ENCODE results near the gene PPCDC. TPM values are rescaled to one million over a fixed set of nuclear protein-coding genes. Genes with fewer than 3 reads are reported as not detected.
A peak's percentile ranks its signal among the peaks of the same experiment; 100 is the strongest.

PPCDC gene
- total RNA-seq, 1 donor from 2014 or later, result 13.1 TPM

DNA sequence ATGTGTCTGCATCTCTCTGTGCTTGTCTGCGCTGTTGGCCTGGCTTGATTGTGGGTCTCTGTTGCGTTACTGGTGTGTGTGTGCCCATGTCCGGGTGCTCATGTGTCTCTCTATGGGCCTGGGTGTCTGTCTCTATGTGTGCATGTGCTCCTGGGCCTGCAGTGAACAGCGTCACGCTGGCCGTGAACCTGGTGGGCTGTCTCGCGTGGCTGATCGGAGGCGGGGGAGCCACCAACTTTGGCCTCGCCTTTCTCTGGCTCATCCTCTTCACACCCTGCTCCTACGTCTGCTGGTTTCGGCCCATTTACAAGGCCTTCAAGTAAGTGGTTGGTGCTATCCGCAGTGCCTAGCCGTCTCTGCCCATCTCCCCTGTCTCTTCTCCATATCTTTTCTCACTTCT, 7.0 kb upstream of the PPCDC start:
- ATAC-seq (no peak), DNase-seq (no peak)
- no peaks in the 10 kb centered on the region for H3K36me3 ChIP-seq
- no peaks in the 10 kb centered on the region for H3K4me1 ChIP-seq
- H3K4me3 ChIP-seq, result no peak overlapping the region
- intact Hi-C loops (cut with DNase I), result no loop called here
- H3K27me3 ChIP-seq, result no peaks in the 10 kb centered on the region
- TF ChIP-seq, protein P1, sequence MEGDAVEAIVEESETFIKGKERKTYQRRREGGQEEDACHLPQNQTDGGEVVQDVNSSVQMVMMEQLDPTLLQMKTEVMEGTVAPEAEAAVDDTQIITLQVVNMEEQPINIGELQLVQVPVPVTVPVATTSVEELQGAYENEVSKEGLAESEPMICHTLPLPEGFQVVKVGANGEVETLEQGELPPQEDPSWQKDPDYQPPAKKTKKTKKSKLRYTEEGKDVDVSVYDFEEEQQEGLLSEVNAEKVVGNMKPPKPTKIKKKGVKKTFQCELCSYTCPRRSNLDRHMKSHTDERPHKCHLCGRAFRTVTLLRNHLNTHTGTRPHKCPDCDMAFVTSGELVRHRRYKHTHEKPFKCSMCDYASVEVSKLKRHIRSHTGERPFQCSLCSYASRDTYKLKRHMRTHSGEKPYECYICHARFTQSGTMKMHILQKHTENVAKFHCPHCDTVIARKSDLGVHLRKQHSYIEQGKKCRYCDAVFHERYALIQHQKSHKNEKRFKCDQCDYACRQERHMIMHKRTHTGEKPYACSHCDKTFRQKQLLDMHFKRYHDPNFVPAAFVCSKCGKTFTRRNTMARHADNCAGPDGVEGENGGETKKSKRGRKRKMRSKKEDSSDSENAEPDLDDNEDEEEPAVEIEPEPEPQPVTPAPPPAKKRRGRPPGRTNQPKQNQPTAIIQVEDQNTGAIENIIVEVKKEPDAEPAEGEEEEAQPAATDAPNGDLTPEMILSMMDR (IDR thresholded peaks at IDR 0.05), result no peak
- no peaks in the 10 kb centered on the region for H3K9me3 ChIP-seq
- no peak overlapping the region for H3K27ac ChIP-seq

DNA sequence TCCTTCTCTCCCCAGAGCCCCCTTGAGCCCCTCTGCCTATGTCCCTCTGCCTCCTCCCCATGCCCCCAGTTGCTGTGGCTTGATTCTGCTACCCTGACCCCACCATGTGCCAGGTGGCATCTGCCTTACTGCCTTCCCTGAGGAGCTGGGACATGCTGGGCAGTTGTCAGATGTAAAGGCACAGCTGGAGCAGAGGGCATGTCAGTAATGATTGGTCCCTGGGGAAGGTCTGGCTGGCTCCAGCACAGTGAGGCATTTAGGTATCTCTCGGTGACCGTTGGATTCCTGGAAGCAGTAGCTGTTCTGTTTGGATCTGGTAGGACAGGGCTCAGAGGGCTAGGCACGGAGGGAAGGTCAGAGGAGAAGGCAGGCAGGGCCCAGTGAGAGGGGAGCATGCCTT, 3.5 kb upstream of the PPCDC start:
- Histone ChIP-seq H3K36me3 (no peaks in the 10 kb centered on the region), H3K9me3 (no peaks in the 10 kb centered on the region), H3K4me1 (peaks cover 11% of the 10 kb centered on the region), H3K4me3 (no peak overlapping the region), H3K27me3 (no peaks in the 10 kb centered on the region), H3K27ac (no peak overlapping the region)
- DNase-seq (no peak), ATAC-seq (no peak)
- intact Hi-C loops (cut with DNase I), result no loop called here
- TF ChIP-seq, protein P1 (IDR thresholded peaks at IDR 0.05), result no peak

DNA sequence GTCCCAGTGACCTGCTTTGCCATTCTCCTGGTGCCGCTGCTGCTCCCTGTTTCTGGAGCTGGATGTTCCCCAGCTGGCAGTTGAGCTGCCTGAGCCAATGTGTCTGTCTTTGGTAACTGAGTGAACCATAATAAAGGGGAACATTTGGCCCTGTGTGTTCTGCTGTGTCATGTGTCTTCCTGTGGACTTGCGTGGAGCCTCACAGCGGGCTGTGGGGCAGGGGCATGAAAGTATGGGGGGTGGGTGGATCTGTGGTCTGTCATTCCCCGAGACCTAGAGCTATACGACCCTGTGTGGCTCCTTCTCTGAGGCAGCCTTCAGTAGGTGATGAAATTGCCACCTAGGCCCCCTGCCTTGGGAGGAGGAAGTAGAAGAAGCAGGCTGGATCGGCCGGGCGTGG, 2.0 kb upstream of the PPCDC start:
- intact Hi-C loops (cut with DNase I), result no loop called here
- ATAC-seq, result no peak

DNA sequence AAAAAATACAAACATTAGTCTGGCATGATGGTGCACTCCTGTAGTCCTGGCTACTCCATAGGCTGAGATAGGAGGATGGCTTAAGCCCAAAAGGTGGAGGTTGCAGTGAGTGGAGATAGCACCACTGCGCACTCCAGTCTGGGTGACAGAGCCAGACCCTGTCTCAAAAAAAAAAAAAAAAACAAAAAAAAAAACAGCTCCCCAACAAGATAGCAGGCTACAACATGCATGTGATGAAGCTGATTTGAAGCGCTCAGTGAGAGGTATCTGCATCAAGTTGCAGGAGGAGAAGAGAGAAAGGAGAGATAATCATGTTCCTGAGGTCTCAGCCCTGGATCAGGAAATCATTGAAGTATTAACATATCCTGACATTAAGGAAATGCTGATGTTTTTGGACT, 608 bp upstream of the PPCDC start:
- TF ChIP-seq, protein P1 (IDR thresholded peaks at IDR 0.05), result no peak
- no peaks in the 10 kb centered on the region for H3K36me3 ChIP-seq
- DNase-seq (no peak), ATAC-seq (no peak)
- peaks cover 16% of the 10 kb centered on the region for H3K4me1 ChIP-seq
- H3K27ac ChIP-seq, result no peak overlapping the region
- H3K4me3 ChIP-seq, result no peak overlapping the region
- intact Hi-C loops (cut with DNase I), result no loop called here
- H3K27me3 ChIP-seq, result no peaks in the 10 kb centered on the region
- H3K9me3 ChIP-seq, result no peaks in the 10 kb centered on the region

More for the DNA sequence above, 2.0 kb upstream of the PPCDC start:
- Histone ChIP-seq H3K27me3 (no peaks in the 10 kb centered on the region), H3K4me3 (no peak overlapping the region), H3K27ac (no peak overlapping the region), H3K9me3 (no peaks in the 10 kb centered on the region), H3K4me1 (peaks cover 16% of the 10 kb centered on the region), H3K36me3 (no peaks in the 10 kb centered on the region)
- TF ChIP-seq, protein P1 (IDR thresholded peaks at IDR 0.05), result no peak
- DNase-seq, result no peak

- Histone ChIP-seq H3K36me3 (no peaks in the 10 kb centered on the region), H3K27ac (peak overlapping the region; percentile 92), H3K27me3 (no peaks in the 10 kb centered on the region), H3K4me1 (peaks cover 18% of the 10 kb centered on the region), H3K4me3 (peak overlapping the region; percentile 98), H3K9me3 (no peaks in the 10 kb centered on the region)
- ATAC-seq (peak; percentile 67), DNase-seq (no peak)
- intact Hi-C loops (cut with DNase I), result no loop called here
- TF ChIP-seq, protein P1 (IDR thresholded peaks at IDR 0.05), result no peak
Observed at GRCh38 chr15:75023872-75024636, 664 bp downstream of the PPCDC start.
